ENCODE data around the gene PDE6C. TPM values are rescaled to one million over a fixed set of nuclear protein-coding genes. Genes with fewer than 3 reads are reported as not detected.
A peak's percentile ranks its signal among the peaks of the same experiment; 100 is the strongest.
"Not testable (repeated sequence)": the region's sequence is repeated elsewhere in the genome, so short reads cannot be mapped to it uniquely, and the experiment has no call there.

Gene PDE6C
- total RNA-seq, 6 experiments from 2014 or later, result not detected

DNA sequence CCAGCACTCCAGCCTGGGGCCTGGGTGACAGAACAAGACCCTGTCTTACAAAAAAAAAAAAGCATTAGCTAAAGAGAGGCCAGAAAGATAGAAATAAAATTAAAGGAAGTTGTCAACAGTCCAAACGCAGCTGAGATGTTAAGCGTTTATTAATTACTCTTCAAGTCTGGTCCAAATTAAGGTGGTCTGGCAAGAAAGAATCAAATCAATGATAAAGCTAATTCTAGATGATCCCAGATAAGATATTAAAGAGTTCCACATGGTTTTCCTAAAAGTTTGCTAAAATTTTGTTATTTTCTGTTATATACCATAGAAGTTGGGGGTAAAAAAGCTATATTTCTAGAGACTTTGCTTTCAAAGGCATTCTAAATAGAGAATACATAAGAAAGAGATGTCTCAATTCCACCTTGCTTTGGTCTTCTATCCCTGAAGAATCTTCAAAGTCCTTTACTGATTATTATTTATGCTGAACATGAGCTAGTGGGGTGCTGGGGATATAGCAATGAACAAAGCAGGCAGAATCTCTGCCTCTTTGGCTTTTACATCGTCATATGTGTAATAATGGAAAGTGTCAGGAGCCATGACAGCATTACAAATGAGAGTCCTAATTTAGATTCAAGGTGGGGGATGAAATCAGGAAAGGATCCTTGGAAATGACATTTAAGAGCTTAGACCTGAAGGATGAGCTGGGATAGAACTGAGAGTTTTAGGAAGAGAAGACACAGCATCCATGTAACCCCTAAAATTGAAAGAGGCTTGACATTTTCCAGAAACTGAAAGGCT lies 66.7 kb downstream of the PDE6C start:
- H3K27me3 ChIP-seq, result no peaks in the 10 kb centered on the region
- H3K4me3 ChIP-seq, result no peak overlapping the region
- TF ChIP-seq, protein P1, sequence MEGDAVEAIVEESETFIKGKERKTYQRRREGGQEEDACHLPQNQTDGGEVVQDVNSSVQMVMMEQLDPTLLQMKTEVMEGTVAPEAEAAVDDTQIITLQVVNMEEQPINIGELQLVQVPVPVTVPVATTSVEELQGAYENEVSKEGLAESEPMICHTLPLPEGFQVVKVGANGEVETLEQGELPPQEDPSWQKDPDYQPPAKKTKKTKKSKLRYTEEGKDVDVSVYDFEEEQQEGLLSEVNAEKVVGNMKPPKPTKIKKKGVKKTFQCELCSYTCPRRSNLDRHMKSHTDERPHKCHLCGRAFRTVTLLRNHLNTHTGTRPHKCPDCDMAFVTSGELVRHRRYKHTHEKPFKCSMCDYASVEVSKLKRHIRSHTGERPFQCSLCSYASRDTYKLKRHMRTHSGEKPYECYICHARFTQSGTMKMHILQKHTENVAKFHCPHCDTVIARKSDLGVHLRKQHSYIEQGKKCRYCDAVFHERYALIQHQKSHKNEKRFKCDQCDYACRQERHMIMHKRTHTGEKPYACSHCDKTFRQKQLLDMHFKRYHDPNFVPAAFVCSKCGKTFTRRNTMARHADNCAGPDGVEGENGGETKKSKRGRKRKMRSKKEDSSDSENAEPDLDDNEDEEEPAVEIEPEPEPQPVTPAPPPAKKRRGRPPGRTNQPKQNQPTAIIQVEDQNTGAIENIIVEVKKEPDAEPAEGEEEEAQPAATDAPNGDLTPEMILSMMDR (IDR thresholded peaks at IDR 0.05), result no peak
- TF ChIP-seq POLR2A (IDR thresholded peaks at IDR 0.05), result no peak
- no peak for ATAC-seq
- H3K27ac ChIP-seq, result no peak overlapping the region
- WGBS (ENCODE audit: insufficient coverage, low coverage, low lambda C conversion rate, missing lambda C conversion rate), result 87% methylated on average over 3 of the region's 3 CpGs
- no peaks in the 10 kb centered on the region for H3K9me3 ChIP-seq
- DNase-seq, result no peak
- peaks cover 0 to 30% (median 3%) of the 10 kb centered on the region in 4 donors for H3K4me1 ChIP-seq
- H3K36me3 ChIP-seq, result peaks cover 0 to 12% (median 3%) of the 10 kb centered on the region in 4 donors
- intact Hi-C loops (cut with DNase I), result loop anchor here in 1 of 2 donors (10.0 kb wide), 1 partner anchor 84 kb away; no protein-coding TSS in a partner anchor

DNA sequence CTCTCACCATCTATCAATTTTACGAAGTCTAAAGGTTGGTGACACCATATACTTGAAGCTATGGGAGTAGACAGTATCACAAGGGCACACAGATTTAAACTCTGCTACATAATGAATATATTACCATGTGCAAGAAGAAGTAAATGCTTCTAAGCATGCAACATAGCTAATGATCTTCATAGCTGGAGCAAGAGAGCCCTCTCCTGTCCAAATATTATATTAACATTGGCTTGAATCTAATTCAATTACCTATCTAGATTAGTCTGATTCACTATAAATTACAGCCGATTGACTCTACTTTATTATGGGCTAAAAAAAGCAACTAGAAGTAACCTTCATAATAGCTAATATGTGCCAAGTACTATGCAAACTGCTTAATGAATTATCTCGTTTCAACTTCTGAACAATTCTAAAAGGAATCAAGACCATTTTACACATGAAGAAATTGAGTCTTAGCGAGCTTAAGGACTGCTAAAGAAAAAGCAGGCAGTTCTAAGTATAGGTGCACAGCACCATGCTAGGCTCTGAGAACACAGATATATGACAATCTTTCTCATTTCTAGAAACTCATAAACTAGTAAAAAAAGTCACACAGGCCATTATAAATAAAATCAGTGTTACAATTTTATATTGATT lies 68.2 kb downstream of the PDE6C start:
- Histone ChIP-seq H3K27ac (no peak overlapping the region), H3K36me3 (peaks cover 0 to 12% (median 2%) of the 10 kb centered on the region in 4 donors), H3K9me3 (no peaks in the 10 kb centered on the region), H3K4me1 (peaks cover 0 to 15% (median 0%) of the 10 kb centered on the region in 4 donors), H3K4me3 (no peak overlapping the region), H3K27me3 (no peaks in the 10 kb centered on the region)
- ATAC-seq (peak; percentile 95 to 97 (median 95)), DNase-seq (no peak)
- TF ChIP-seq, protein P1 (IDR thresholded peaks at IDR 0.05), result peak; percentile 49 to 77 (median 60)
- no peak for TF ChIP-seq POLR2A (IDR thresholded peaks at IDR 0.05)
- WGBS (ENCODE audit: insufficient coverage, low coverage, low lambda C conversion rate, missing lambda C conversion rate), result 31% methylated on average over 4 of the region's 4 CpGs
- intact Hi-C loops (cut with DNase I), result loop anchor here in 1 of 2 donors (10.0 kb wide), 1 partner anchor 126 kb away; no protein-coding TSS in a partner anchor

DNA sequence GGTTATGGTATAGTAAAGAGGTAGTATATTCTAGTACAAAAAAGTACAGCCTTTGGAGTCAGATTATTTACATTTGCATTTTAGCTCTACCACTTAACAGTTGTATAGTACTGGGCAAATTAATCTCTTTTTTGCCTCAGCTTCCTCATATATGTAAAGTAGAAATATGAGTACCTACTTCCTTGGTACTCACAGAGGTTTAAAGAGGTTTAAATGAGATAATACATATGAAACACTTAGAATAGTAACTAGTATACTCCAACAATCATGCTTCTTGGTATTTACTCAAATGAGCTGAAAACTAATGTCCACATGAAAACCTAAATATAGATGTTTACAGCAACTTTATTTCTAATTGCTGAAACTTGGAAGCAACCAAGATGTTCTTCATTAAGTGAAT lies 75.4 kb downstream of the PDE6C start:
- no peak for TF ChIP-seq POLR2A (IDR thresholded peaks at IDR 0.05)
- TF ChIP-seq, protein P1 (IDR thresholded peaks at IDR 0.05), result no peak
- H3K4me3 ChIP-seq, result no peak overlapping the region
- no peak for DNase-seq

DNA sequence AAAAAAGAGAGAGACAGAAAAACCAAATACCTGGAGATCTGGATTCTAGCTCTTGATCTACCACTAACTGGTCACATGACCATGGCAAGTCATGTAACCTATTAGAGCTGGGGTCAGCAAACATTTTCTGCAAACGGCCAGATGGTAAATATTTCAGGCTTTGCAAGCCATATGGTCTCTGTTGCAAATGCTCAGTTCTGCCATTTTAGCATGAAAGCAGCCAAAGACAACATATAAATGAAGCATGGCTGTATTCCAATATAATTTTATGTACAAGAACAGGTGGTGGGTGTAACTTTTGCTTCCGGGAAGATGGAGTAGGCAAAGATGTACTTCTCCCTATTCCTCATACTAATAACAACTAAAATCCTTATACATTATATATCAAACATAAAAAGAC lies 83.4 kb downstream of the PDE6C start:
- H3K36me3 ChIP-seq, result peaks cover 0 to 60% (median 16%) of the 10 kb centered on the region in 4 donors
- intact Hi-C loops (cut with DNase I), result no loop called here
- no peak overlapping the region for H3K27ac ChIP-seq
- no peaks in the 10 kb centered on the region for H3K27me3 ChIP-seq
- no peaks in the 10 kb centered on the region for H3K4me1 ChIP-seq
- WGBS (ENCODE audit: insufficient coverage, low coverage, low lambda C conversion rate, missing lambda C conversion rate), result 67% methylated on average over 2 of the region's 2 CpGs
- TF ChIP-seq, protein P1 (IDR thresholded peaks at IDR 0.05), result peak in 1 of 4 donors; percentile 2
- no peak for TF ChIP-seq POLR2A (IDR thresholded peaks at IDR 0.05)
- H3K4me3 ChIP-seq, result no peak overlapping the region
- ATAC-seq (no peak), DNase-seq (no peak)
- H3K9me3 ChIP-seq, result no peaks in the 10 kb centered on the region

More for the DNA sequence above, 75.4 kb downstream of the PDE6C start:
- no peaks in the 10 kb centered on the region for H3K4me1 ChIP-seq
- peaks cover 0 to 15% (median 8%) of the 10 kb centered on the region in 4 donors for H3K36me3 ChIP-seq
- no peak for ATAC-seq
- H3K27me3 ChIP-seq, result no peaks in the 10 kb centered on the region
- intact Hi-C loops (cut with DNase I), result loop anchor here in 1 of 2 donors (10.0 kb wide), 1 partner anchor 133 kb away; no protein-coding TSS in a partner anchor
- H3K27ac ChIP-seq, result no peak overlapping the region
- no peaks in the 10 kb centered on the region for H3K9me3 ChIP-seq

DNA sequence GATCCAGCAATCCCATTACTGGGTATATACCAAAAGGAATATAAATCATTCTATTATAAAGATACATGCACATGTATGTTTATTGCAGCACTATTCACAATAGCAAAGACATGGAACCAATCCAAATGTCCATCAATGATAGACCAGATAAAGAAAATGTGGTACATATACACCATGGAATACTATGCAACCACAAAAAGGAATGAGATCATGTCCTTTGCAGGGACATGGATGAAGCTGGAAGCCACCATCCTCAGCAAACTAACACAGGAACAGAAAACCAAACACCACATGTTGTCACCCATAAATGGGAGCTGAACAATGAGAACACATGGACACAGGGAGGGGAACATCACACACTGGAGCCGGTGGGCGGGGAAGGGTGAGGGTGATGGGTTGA lies 84.2 kb downstream of the PDE6C start:
- intact Hi-C loops (cut with DNase I); DNase-seq; H3K27me3 ChIP-seq; H3K4me1 ChIP-seq; H3K27ac ChIP-seq; ATAC-seq; H3K9me3 ChIP-seq; H3K4me3 ChIP-seq: not testable (repeated sequence)
- peaks cover 0 to 53% (median 12%) of the 10 kb centered on the region in 4 donors for H3K36me3 ChIP-seq
- 100% methylated on average over 2 of the region's 2 CpGs for WGBS (ENCODE audit: insufficient coverage, low coverage, low lambda C conversion rate, missing lambda C conversion rate)
